Thyroid gland (tissue), 4 donors: ENCODE results near the gene OR7G1. TPM values are rescaled to one million over a fixed set of nuclear protein-coding genes. Genes with fewer than 3 reads are reported as not detected.
A peak's percentile ranks its signal among the peaks of the same experiment; 100 is the strongest.

Experiments used
- DNase-seq, 2 donors: peaks; one replicate each; pipeline ENCODE4 v3.0.0-alpha.2; 2019
- H3K27ac ChIP-seq, 3 donors: fragments of 200-600 bp; sonication (generic); 1 replicate in 2 of 3; 2 replicates in 1 of 3; pipeline ENCODE4 v1.5.1; 2016 to 2019; ENCODE audit warnings: mild to moderate bottlenecking in 1 of 3, moderate library complexity in 1 of 3
- H3K27me3 ChIP-seq: fragments of 200-600 bp; sonication (generic); one replicate; pipeline ENCODE4 v1.5.1; 2019
- H3K36me3 ChIP-seq, 2 donors: fragments of 200-600 bp; sonication (generic); one replicate each; pipeline ENCODE4 v1.5.1; 2016 to 2019
- H3K4me1 ChIP-seq, 2 donors: fragments of 200-600 bp; sonication (generic); one replicate each; pipeline ENCODE4 v1.5.1; 2017 to 2019
- H3K4me3 ChIP-seq, 3 donors: fragments of 200-600 bp; sonication (generic); replicated peaks in 1 of 3; 1 replicate in 2 of 3; 2 replicates in 1 of 3; pipeline ENCODE4 v1.5.1; 2016; ENCODE audit warnings: mild to moderate bottlenecking in 1 of 3
- H3K9me3 ChIP-seq: fragments of 200-600 bp; sonication (generic); one replicate; pipeline ENCODE4 v1.5.1; 2017
- POLR2A ChIP-seq, 2 donors: fragments of 450-650 bp; IDR thresholded peaks; one replicate each; pipeline ENCODE4 v1.6.1; 2017; ENCODE audit warnings: antibody characterized with exemption in 2 of 2, mild to moderate bottlenecking in 2 of 2, moderate library complexity in 1 of 2
- WGBS, 2 donors: methylation state at CpG; one replicate each; pipeline ENCODE4 v1.1.5; 2017; 5-methylcytosine and 5-hydroxymethylcytosine counted together
- intact Hi-C: fragments of 100-400 bp; cut with DNase I; formaldehyde crosslinking; loops from one replicate; pipeline ENCODE4 v1.15.1; 2023
- total RNA-seq, 4 donors: library from RNA; depleted of rRNA; stranded (reverse); fragments of >200 nt; gene quantifications; one replicate each; pipeline ENCODE4 v1.2.3, GENCODE V29; 2016
- TF ChIP-seq, protein P1 (sequence below), 6 experiments: fragments of 200-600 bp in 3 of 6; fragments of 450-650 bp in 3 of 6; sonication (generic) in 3 of 6; IDR thresholded peaks; one replicate each; pipeline ENCODE4 v1.5.1; 2016 to 2019; ENCODE audit warnings: antibody characterized with exemption in 6 of 6, mild to moderate bottlenecking in 2 of 6, inconsistent platforms in 1 of 6, moderate library complexity in 1 of 6

The OR7G1 gene
- total RNA-seq, 4 donors from 2014 or later, result not detected

DNA sequence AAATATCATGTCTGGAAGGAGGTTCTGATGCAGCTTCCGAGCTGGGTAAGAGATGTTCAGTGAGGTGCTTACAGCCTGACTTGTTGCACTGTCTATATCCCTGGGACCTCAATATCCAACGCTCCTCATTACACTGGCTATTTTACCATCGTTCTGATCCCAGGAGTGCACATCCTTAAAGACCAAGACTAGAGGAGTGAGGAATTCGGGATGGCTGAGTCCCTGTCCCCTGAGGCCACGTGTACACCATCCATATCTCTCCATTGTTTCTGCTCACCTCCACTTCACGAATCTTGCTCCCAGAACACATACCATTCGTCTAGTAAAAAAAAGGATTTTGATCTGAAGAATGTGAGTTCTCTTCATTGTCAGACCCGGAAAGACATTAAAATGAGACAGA, 8.2 kb downstream of the OR7G1 start, which contains the start of gene OR7G2:
Gene OR7G2 (minus strand): TSS at position 101 of the 400 bp plus-strand sequence. CDS start 4,232 bp downstream, outside the sequence.
- H3K27ac ChIP-seq, result no peak within 1 kb of the TSS
- H3K36me3 ChIP-seq, result no peaks in the 10 kb centered on the region
- WGBS, 2 donors, result 67 to 69% methylated on average over 8 of the region's 8 CpGs
- no peak within 1 kb of the TSS for H3K4me3 ChIP-seq
- no peak for DNase-seq
- no peaks in the 10 kb centered on the region for H3K9me3 ChIP-seq
- no peaks in the 10 kb centered on the region for H3K4me1 ChIP-seq
- no peak for TF ChIP-seq POLR2A (IDR thresholded peaks at IDR 0.05)
- H3K27me3 ChIP-seq, result peaks cover 3% of the 10 kb centered on the region
- intact Hi-C loops, result no loop called here

DNA sequence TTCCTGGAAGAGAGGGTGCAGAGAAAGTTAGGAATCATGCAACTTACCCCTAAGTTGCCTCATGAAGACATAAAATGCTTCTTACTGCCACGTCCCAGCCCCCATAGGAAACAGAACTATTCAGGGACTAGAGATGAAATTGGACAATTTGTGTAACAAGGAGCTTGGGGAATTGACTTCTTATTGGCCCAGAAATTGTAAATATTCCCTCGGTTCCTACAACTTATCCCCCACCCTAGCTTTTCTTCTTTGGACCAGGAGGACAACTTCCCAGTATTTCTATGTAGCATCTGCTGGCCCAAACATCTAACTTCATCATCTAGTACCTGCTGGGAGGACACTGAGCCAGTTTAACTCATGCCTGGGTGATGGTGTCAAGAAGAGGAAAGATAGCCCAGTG, 28.8 kb downstream of the OR7G1 start, which contains the start of gene OR1M1:
Gene OR1M1 (plus strand): TSS at position 301 of the 400 bp plus-strand sequence. CDS start 6,184 bp downstream, outside the sequence.
- intact Hi-C loops, result no loop called here
- Histone ChIP-seq H3K27me3 (no peaks in the 10 kb centered on the region), H3K4me3 (no peak within 1 kb of the TSS), H3K36me3 (no peaks in the 10 kb centered on the region), H3K4me1 (no peaks in the 10 kb centered on the region), H3K27ac (no peak within 1 kb of the TSS), H3K9me3 (no peaks in the 10 kb centered on the region)
- 41 to 57% methylated on average over 2 of the region's 2 CpGs for WGBS, 2 donors
- DNase-seq, result no peak
- TF ChIP-seq, protein P1, sequence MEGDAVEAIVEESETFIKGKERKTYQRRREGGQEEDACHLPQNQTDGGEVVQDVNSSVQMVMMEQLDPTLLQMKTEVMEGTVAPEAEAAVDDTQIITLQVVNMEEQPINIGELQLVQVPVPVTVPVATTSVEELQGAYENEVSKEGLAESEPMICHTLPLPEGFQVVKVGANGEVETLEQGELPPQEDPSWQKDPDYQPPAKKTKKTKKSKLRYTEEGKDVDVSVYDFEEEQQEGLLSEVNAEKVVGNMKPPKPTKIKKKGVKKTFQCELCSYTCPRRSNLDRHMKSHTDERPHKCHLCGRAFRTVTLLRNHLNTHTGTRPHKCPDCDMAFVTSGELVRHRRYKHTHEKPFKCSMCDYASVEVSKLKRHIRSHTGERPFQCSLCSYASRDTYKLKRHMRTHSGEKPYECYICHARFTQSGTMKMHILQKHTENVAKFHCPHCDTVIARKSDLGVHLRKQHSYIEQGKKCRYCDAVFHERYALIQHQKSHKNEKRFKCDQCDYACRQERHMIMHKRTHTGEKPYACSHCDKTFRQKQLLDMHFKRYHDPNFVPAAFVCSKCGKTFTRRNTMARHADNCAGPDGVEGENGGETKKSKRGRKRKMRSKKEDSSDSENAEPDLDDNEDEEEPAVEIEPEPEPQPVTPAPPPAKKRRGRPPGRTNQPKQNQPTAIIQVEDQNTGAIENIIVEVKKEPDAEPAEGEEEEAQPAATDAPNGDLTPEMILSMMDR (IDR thresholded peaks at IDR 0.05), result no peak
- TF ChIP-seq POLR2A (IDR thresholded peaks at IDR 0.05), result no peak

DNA sequence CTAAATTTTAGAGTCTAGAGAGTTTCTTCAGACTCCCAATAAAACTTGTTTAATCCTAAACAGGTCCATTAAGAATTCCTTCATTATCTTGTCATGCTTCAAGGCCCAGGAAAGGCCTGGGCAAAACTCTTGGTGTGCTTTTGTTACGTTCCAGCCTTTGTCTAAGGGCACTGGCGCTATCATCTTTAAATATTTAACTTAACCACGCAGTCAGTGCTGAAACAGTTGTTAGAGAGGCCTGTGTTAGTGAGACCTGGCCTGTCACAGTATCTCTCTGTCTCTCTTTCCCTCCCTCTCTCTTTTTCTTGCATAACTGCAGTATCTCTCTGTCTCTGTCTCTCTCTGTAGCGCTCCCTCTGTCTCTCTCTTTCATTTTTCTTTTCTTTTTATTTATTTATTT, 36.9 kb downstream of the OR7G1 start:
- 80 to 81% methylated on average over 4 of the region's 4 CpGs for WGBS, 2 donors
- Histone ChIP-seq H3K4me1 (peaks cover 5 to 15% of the 10 kb centered on the region in 2 donors), H3K36me3 (no peaks in the 10 kb centered on the region), H3K27ac (no peak overlapping the region), H3K9me3 (no peaks in the 10 kb centered on the region), H3K4me3 (no peak overlapping the region), H3K27me3 (no peaks in the 10 kb centered on the region)
- intact Hi-C loops, result loop anchor here (10.0 kb wide), 1 partner anchor 424 kb away; no protein-coding TSS in a partner anchor
- no peak for DNase-seq
- TF ChIP-seq, protein P1 (IDR thresholded peaks at IDR 0.05), result no peak
- no peak for TF ChIP-seq POLR2A (IDR thresholded peaks at IDR 0.05)

DNA sequence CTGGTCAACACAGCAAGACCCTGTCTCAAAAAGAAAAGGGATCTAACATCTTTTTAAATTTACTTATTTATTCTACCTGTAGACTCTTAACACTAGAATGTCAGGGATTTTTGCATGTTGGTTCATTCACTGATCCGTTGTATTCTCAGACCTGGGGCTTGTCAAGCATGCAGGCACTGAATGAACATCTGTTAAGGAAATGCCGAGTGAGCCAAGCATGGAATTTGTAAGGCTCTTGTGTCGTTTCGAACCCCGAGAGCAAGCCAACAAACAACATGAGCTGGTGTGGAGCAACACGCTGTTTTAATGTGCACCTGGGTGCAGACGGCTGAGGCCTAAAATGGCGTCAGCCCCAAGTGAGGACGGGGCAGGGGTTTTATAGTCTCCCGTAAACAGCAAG, 38.7 kb downstream of the OR7G1 start:
- Histone ChIP-seq H3K4me3 (no peak overlapping the region), H3K36me3 (no peaks in the 10 kb centered on the region), H3K27ac (no peak overlapping the region), H3K4me1 (peaks cover 5 to 15% of the 10 kb centered on the region in 2 donors), H3K9me3 (no peaks in the 10 kb centered on the region), H3K27me3 (no peaks in the 10 kb centered on the region)
- intact Hi-C loops, result loop anchor here (10.0 kb wide), 1 partner anchor 422 kb away; no protein-coding TSS in a partner anchor
- WGBS, 2 donors, result 45 to 58% methylated on average over 10 of the region's 10 CpGs
- TF ChIP-seq, protein P1 (IDR thresholded peaks at IDR 0.05), result no peak
- no peak for TF ChIP-seq POLR2A (IDR thresholded peaks at IDR 0.05)
- no peak for DNase-seq

DNA sequence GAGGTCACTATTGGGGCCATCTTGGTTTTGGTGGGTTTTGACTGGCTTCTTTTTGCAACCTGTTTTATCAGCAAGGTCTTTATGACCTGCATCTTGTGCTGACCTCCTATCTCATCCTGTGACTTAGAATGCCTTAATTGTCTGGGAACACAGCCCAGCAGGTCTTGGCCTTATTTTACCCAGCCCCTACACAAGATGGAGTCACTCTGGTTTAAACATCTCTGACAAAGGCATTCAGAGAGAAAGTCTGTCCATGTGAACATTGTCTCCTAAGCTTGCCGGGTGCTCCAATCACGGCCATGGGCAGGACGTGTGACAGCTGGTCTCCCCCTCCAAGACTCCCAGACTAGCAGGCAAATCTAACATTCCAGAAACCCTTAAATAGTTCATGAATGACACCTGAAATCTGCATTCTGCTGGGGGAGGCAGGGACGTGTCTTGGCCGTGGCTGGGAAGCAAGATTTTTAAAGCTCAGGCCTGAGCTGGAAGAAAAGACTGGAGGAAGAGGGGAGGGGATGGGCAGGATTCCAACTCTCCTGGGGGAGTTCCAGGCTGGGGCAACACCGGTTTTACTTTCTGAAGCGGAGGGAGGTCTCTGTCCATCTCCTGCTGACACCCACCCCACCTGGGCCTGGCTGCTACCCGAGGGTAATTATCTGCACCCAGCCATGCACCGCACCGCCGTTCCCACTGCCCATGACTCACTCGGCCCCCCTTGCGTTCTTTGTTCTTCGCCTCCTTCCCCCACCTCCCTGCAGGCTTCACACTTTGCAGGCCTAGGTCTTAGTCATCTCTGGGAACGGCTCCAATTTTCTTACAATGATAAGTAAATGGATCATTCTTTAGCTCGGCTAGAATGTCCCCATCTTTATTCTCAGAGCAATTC, 40.3 kb downstream of the OR7G1 start:
- no peak for TF ChIP-seq POLR2A (IDR thresholded peaks at IDR 0.05)
- TF ChIP-seq, protein P1 (IDR thresholded peaks at IDR 0.05), result no peak
- Histone ChIP-seq H3K9me3 (no peaks in the 10 kb centered on the region), H3K36me3 (no peaks in the 10 kb centered on the region), H3K4me3 (no peak overlapping the region), H3K4me1 (peaks cover 5 to 15% of the 10 kb centered on the region in 2 donors), H3K27me3 (no peaks in the 10 kb centered on the region), H3K27ac (peak overlapping the region in 2 of 3 donors; percentile 10 to 45)
- DNase-seq, result peak; percentile 73 to 74
- WGBS, 2 donors, result 22 to 25% methylated on average over 16 of the region's 16 CpGs
- intact Hi-C loops, result loop anchor here (10.0 kb wide), 1 partner anchor 421 kb away; no protein-coding TSS in a partner anchor
